Hematopoietic multipotent progenitor cell (in vitro differentiated cells): ENCODE data around the gene NIPAL3. TPM values are rescaled to one million over a fixed set of nuclear protein-coding genes. Genes with fewer than 3 reads are reported as not detected.

Experiments
- DNase-seq, 3 donors: peaks; one replicate each; pipeline ENCODE4 v3.0.0-alpha.2; 2011 to 2015; ENCODE audit warnings: low read depth in 2 of 3, low spot score in 2 of 3
- total RNA-seq: library from RNA; depleted of rRNA; stranded (reverse); fragments of >200 nt; gene quantifications from one replicate; pipeline ENCODE4 v1.2.3, GENCODE V29; 2012

NIPAL3 gene
- total RNA-seq, 1 donor: 48.7 TPM

DNA sequence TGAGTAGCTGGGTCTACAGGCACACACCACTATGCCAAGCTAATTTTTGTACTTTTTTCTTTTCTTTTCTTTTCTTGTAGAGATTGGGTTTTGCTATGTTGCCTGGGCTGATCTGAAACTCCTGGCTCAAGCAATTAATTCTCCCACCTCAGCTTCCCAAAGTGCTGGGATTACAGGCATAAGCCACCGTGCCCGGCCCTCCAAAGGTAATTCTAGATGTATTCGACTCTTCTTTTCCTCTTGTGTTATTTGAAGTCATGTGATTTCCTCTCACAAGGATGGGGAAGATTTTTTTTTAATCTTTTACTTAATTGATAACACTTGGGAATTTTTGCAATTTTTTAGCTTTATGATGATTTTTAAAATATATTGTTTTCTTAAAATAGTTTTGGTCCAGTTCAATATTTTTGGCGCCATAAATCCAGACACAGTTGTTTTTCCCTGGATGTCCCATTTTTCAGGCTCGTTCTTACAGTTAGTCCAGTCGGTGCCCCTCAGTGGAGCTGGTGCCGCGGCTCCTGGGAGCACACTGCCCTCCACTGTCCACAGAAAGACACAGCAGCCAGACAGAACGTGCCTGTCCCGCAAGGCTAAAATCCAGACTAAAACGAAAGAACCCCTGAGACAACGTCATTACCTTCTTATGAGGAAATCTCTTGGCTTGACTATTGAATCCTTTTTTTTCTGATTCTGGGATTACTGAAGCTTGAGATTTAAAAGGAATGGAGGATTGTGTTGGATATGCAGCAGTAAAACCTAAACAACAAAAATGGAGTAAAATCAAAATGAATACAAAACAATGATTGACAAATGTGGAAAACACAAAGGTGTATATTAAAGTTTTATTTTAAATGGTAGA is 24.4 kb upstream of the NIPAL3 start:
- DNase-seq: peak in 2 of 3 donors; percentile 70 to 78

DNA sequence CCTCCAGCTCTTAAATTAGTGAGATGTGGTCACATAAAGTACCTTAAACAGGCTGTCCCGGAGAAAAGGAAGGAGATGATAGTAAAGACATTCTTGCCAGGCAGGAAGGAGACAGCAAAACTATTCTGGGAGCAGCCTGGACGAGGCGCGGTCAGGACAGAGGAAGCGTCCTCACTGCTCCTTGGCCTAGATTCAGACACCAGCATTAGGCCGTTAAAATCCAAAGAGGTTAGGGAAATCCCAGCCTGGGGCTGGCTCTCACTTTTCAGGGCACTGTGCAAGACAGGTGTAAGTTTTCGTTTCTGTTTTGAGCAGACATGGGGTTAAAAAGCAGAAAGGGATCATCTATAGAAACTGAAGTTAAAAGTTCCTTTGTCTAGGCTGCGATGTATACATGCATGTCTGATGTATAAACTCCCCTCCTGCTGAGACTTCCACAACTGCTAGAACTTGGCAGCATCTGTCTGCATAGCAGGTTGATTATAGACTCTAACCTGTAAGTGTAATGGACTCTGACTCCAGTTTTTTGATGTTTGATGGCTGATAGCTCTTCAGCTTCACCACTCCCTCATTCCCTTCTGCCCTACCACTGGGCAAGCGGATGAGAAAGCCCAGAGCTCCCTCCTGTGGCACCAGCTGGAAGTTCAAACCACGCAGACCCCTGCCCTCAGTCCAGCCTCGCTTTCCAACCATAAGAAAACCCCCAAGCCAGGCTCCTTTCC is 23.6 kb upstream of the NIPAL3 start:
- DNase-seq: peak in 2 of 3 donors; percentile 45 to 67

GRCh38 chr1:24392604-24392946 is 23.0 kb upstream of the NIPAL3 start:
- no peak for DNase-seq

DNA sequence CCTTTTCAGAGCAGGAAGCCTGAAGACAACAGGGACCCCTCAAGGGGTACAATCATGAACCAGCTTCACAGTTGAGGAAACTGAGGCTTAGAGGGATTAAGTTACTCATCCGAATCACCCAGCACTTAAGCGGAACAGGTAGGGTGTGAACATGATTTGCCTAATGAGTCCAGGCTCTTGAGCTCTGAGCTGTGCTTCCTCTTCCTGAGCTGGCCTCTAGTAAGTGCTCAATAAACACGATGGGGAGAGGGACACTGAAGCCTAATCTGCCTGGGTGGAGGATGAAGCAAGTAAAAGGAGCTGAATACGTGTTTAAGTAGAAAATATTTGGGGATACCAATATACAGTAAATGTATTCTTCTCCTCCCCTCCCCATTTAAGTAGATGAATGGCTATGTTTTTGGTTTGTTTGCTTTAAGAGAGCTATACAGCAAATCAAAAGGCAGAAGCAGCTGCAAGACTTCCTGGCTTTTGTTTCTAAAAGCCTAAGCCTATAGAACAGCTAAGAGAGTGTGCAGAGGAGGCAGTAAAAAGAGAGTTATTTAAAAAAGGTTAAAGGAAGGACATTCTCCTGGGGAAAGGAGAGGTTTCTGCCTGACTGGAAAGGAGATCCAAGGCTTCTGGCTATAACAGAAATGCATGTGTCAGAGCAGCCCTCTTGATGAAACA is 22.5 kb upstream of the NIPAL3 start:
- DNase-seq: no peak

DNA sequence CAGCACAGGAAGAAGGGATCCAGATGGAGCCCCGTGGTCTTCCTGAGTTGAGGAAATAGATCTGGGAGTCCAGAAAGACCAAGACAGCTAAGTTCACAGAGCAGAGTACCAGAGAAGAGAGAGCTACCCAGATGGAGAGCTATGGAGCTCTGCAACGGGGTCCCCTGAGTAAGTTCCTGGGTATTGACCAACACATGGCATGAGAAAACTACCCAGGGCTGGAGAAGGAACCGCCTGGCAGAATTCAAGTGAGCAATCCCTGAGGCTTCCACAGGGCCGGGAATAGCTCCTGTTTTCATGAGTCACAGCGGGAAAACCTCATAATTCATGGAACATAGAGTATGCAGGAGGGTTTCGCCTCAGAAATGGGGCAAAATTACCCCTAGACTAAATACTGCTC is 21.7 kb upstream of the NIPAL3 start:
- no peak for DNase-seq

- DNase-seq: no peak
Measured at GRCh38 chr1:24400065-24400464, 15.5 kb upstream of the NIPAL3 start.

DNA sequence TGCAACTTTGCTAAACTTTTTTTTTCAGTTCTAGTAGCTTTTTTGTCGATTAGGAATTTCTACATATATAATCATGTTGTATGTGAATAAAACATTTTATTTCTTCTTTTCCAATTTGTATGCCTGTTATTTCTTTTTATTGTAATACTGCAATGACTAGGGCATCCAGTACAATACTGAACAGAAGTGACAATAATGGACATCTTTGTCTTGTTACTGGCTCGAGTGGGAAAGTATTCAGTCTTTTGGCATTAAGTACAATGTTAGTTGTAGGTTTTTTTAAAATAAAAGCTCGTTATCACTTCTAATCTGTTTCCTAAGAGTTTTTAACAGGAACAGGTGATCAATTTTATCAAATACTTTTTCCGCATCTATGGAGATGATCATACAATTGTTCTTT is 11.8 kb upstream of the NIPAL3 start:
- DNase-seq: no peak

DNA sequence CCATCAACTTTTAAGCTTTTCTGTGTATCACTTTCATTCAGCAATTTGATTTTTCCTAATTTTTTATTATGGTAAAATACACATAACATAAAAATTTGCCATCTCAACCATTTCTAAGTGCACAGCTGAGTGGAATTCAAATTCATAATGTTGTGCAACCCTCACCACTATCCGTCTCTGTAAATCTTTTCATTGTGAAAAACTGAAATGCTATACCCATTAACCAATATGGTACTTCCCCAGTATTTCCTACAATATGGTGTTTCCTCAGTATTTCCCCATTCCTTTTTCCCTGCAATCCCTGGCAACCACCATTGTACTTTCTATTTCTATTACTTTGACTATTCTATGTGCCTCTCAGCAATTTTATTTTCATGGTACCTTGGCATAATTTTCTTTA is 8.8 kb upstream of the NIPAL3 start:
- no peak for DNase-seq

- no peak for DNase-seq
Measured at GRCh38 chr1:24409535-24409934, 6.1 kb upstream of the NIPAL3 start.

DNA sequence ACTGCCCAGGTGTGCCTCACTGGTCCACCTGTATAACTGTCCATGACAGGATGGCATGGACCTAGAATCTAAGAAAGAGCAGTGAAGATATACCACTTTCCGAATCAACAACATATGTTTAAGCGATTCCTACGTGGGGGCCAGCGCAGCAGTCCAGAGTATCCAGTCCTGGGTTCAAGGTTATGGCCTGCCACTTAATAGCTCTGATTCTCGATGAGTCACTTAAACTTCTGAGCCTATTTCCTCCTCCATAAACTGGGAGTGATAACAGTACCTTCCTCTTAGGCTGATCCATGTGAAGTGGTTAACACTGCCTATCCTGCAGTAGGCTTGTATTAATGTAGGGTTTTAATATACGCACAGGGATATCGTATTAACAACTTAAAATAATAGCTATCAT is 4.9 kb upstream of the NIPAL3 start:
- no peak for DNase-seq

DNA sequence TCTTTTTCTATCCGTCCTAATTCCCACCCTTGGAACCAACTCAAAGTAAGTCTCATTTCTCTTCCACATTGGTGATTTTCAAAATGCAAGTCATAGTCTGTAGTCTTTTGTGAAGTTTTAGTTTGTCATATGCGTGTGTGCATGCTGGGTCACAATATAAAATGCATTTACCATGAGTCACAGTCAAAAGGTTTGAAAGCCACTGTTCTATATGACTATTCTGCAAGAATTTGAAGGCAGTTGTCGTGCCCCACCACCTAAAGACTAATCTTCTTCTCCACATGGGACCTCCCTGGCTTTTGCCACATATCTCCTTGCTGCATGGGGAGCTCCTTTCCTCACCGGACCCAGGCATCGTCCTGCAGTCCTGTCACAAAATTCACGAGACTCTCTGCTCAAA is 3.6 kb upstream of the NIPAL3 start:
- no peak for DNase-seq

DNA sequence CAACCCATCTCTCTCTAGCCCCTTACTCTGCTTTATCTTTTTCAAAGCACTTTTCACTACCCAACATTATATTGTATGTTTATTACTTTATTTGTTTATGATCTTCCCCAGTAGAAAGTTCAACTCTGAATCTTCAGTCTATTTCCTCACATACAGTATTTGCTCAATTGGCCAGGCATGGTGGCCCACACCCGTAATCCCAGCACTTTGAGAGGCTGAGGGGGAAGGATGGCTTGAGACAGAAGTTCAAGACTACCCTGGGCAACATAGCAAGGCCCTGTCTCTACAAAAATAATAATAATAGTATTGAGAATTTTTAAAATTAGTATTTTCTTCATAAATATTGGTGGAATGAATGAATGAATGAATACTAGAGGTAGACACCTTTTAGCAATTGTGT is 3.2 kb upstream of the NIPAL3 start:
- no peak for DNase-seq

GRCh38 chr1:24413350-24414163 is 2.0 kb upstream of the NIPAL3 start, which contains the start of gene STPG1:
TSS of gene STPG1 (minus strand) at chr1:24413782. CDS start at chr1:24401388, 12,394 bp downstream.
- DNase-seq: peak; percentile 78 to 93 (median 86)

GRCh38 chr1:24414775-24415333 is 748 bp upstream of the NIPAL3 start:
- DNase-seq: no peak

DNA sequence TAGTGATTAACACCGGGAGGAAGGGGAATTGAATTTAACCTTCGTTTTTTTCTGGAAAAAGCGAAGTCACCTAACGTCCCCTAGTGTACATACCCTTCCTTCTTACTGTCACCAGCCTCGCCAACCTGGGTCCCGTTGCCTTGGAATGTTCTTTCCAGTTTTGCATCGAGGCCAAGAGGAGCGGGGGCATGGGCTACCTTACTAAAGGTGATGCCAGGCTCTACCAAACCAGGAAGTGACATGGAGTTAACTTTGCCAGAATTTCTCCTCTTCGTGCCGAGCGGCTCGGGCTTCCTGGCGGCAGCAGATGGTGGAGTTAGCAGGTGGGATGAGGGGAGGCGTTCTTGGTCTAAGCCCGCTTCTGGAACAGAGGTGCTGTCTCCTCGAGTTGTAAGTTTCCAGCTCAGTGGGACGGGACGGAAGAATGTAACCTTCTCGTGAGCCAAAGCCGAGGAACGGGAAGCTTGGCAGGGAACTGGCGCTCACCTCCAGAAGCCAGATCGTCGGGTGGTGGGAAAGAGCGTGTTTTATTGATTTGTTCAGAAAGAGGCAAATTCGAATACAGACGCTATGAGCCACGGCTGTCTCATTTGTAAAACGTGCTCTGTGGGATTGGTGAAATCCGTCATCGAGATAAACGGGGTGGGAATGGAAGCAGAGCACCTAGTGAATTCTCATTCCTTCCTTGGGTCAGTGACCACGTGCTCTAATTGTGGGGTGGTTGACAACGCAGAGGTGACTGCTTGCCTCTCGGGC is 486 bp downstream of the NIPAL3 start:
- no peak for DNase-seq

- peak in 2 of 3 donors; percentile 63 to 85 for DNase-seq
Measured at GRCh38 chr1:24416666-24417391, 1.2 kb downstream of the NIPAL3 start.

DNA sequence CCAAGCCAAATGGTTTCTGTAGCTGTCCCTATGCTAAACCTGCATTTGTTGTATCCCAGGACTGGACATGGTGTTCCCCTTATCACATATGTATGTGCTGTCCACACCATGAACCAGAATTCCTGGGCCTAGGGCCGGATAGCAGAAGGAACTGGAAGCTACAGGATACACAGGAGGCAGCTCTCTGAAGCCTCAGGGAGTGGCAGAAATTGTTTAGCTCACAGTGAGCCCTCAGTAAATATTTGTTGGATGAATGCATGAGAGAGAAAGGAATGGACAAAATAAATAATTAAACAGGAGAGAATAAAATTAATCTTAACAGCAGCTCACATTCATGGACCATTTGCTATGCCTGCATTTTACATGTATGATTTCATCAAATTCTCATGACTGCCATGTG is 2.1 kb downstream of the NIPAL3 start:
- DNase-seq: no peak

DNA sequence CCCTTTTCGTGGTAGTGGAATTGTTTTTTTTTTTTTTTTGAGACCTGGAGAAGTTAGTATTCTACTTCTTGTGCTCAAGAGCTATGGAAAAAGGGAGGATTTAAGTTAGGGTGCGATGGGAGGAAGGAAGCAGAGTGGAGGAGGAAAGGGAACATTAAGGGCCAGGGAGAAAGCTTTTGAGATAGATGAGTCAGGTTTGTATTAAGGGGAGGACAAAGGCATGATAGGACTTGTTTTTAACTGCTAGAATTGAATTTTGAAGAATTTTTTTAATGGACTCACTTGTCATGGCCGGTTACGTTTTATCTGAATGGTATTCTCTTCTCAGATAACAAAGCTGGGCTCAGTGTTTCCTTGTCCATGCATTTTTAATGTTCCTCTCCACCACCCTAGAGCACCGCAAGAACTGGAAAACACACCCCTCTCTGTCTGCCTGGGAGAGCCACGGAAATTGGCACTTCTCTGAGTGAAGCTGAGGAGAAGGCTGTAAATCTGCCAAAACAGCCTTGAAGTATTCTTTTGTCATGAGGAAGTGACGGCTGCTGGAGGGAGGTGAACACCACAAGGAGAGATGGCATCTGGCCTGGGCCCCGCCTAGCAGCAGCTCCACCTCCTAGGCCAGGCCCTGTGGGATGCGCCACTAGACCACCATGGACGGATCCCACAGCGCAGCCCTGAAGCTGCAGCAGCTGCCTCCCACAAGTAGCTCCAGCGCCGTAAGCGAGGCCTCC is 3.5 kb downstream of the NIPAL3 start:
- DNase-seq: peak in 2 of 3 donors; percentile 75 to 89
